ENCODE measurements around the gene PTPRD. TPM values are rescaled to one million over a fixed set of nuclear protein-coding genes. Genes with fewer than 3 reads are reported as not detected.

The PTPRD gene
- total and polyA plus RNA-seq, 9 of the 15 experiments (the other 6 are each of a cell fraction or from before 2014, with no cell fraction given), result 0.11 TPM; not detected in 8

GRCh38 chr9:9108641-9109040 lies 1504.2 kb downstream of the PTPRD start (continued):
- TF ChIP-seq THAP7 (CRISPR knock-in tag; IDR thresholded peaks at IDR 0.05) (no peak), IFI16 (CRISPR knock-in tag; IDR thresholded peaks at IDR 0.05) (no peak), ESRRB (CRISPR knock-in tag; IDR thresholded peaks at IDR 0.05; ENCODE audit: borderline replicate concordance) (no peak)

GRCh38 chr9:9102295-9102694 lies 1510.5 kb downstream of the PTPRD start:
- H3K79me2 ChIP-seq (ENCODE audit: control insufficient read depth, insufficient read depth, low read length), result no peaks in the 10 kb centered on the region
- H3K9me3 ChIP-seq (replicated peaks; ENCODE audit: control insufficient read depth, insufficient read depth, low read depth, low read length), result no peaks in the 10 kb centered on the region
- WGBS (ENCODE audit: insufficient coverage, low coverage, missing lambda C conversion rate), result 0% methylated on average over 4 of the region's 7 CpGs
- H3K27me3 ChIP-seq (ENCODE audit: control insufficient read depth in 2 of 2, insufficient read depth in 2 of 2, low read length in 2 of 2), result no peaks in the 10 kb centered on the region
- H3K27ac ChIP-seq (ENCODE audit: extremely low read depth, low read depth, low read length), result no peak overlapping the region
- H3K4me1 ChIP-seq (replicated peaks in 1 of 2; ENCODE audit: control insufficient read depth in 2 of 2, insufficient read depth in 2 of 2, low read length in 2 of 2), result no peaks in the 10 kb centered on the region
- H3K36me3 ChIP-seq (ENCODE audit: control insufficient read depth, insufficient read depth, low read length), result no peaks in the 10 kb centered on the region
- CTCF ChIA-PET (ENCODE audit: low intra/inter-chr PET ratio), result no interaction called here
- DNase-seq (ENCODE audit: extremely low read depth in 1 of 4, low spot score in 3 of 4), result no peak
- ATAC-seq, result no peak
- no peak overlapping the region for H2AFZ ChIP-seq (ENCODE audit: low read depth, low read length)
- in situ Hi-C loops (cut with MboI) (no loop called here), intact Hi-C loops (cut with micrococcal nuclease) (no loop called here)
- no peak overlapping the region for H3K4me2 ChIP-seq (ENCODE audit: insufficient read depth, low read length)
- POLR2A ChIA-PET, result no interaction called here
- H3K4me3 ChIP-seq, result no peak overlapping the region
- no peaks in the 10 kb centered on the region for H3K9me1 ChIP-seq (ENCODE audit: control insufficient read depth, insufficient read depth, low read length)
- no TSS peak for BruUV-seq (replicated peaks)
- no peak for TF ChIP-seq SAFB2 (IDR thresholded peaks at IDR 0.05; ENCODE audit: borderline replicate concordance, low read depth, low read length, severe bottlenecking)
- TF ChIP-seq NR2C2 (CRISPR knock-in tag; IDR thresholded peaks at IDR 0.05), result no peak
- no peak for TF ChIP-seq NR2C2 (tag; IDR thresholded peaks at IDR 0.05)
- TF ChIP-seq SNRNP70 (optimal IDR thresholded peaks at IDR 0.05; ENCODE audit: low read depth, low read length), result no peak
- FAIRE-seq, result no peak
- H4K20me1 ChIP-seq (replicated peaks; ENCODE audit: control insufficient read depth, insufficient read depth, low read length), result no peaks in the 10 kb centered on the region
- no peak overlapping the region for H3K9ac ChIP-seq (ENCODE audit: insufficient read depth in 1 of 2, low read depth in 2 of 2, low read length in 2 of 2)
